SK-N-SH (cell line): Measurements from ENCODE around the gene SH3RF2. TPM values are rescaled to one million over a fixed set of nuclear protein-coding genes. Genes with fewer than 3 reads are reported as not detected.

ENCODE experiments used
- CTCF ChIA-PET: fragments of 300-600, 350-600 bp; formaldehyde crosslinking; extraction: SDS; loops from one replicate; lab custom pipeline; 2021; lab: Yijun Ruan, JAX
- POLR2A ChIA-PET: fragments of 350-600 bp; sonication (Branson Sonifier 250); formaldehyde crosslinking; extraction: SDS; loops from one replicate; lab custom pipeline; 2020; ENCODE audit warnings: antibody characterized with exemption, inconsistent platforms; lab: Yijun Ruan, JAX
- DNase-seq: peaks from one replicate; pipeline ENCODE4 v3.0.0; 2012
- H2AFZ ChIP-seq: fragments of 200-600 bp; sonication (generic); 2 replicates; pipeline ENCODE4 v1.8.1; 2016; ENCODE audit warnings: antibody characterized with exemption, mild to moderate bottlenecking, low read depth
- H3F3A ChIP-seq: fragments of 200-600 bp; sonication (generic); replicated peaks from 2 replicates; pipeline ENCODE3; 2016; ENCODE audit warnings: antibody characterized with exemption, mild to moderate bottlenecking; ENCODE audit not compliant: insufficient read depth
- H3K27ac ChIP-seq, 2 experiments: fragments of 200-500 bp in 1 of 2; fragments of 200-600 bp in 1 of 2; sonication (Bioruptor generic) in 1 of 2; sonication (generic), shearing (Covaris generic) in 1 of 2; 2 replicates each; pipeline versions ENCODE4 v1.5.1 to v1.6.1; 2014 to 2016; ENCODE audit warnings: low read depth in 2 of 2, inconsistent platforms in 1 of 2, low read length in 1 of 2, mild to moderate bottlenecking in 1 of 2, mixed read lengths in 1 of 2
- H3K27me3 ChIP-seq: fragments of 200-600 bp; sonication (generic), shearing (Covaris generic); 2 replicates; pipeline ENCODE4 v1.6.1; 2016; ENCODE audit warnings: mixed run types; ENCODE audit not compliant: insufficient read depth
- H3K36me3 ChIP-seq, 2 experiments: fragments of 200-500 bp in 1 of 2; fragments of 200-600 bp in 1 of 2; sonication (Bioruptor generic) in 1 of 2; sonication (generic) in 1 of 2; replicated peaks in 1 of 2; 2 replicates each; pipeline versions ENCODE3 to v1.5.1; 2014 to 2016; ENCODE audit warnings: low read length in 1 of 2, mild to moderate bottlenecking in 1 of 2; ENCODE audit not compliant: insufficient read depth in 2 of 2, control insufficient read depth in 1 of 2
- H3K4me1 ChIP-seq, 2 experiments: fragments of 200-500 bp in 1 of 2; fragments of 200-600 bp in 1 of 2; sonication (Bioruptor generic) in 1 of 2; sonication (generic), shearing (Covaris generic) in 1 of 2; 2 replicates each; pipeline versions ENCODE4 v1.5.1 to v1.6.1; 2014 to 2016; ENCODE audit warnings: low read depth in 1 of 2, low read length in 1 of 2, mixed run types in 1 of 2; ENCODE audit not compliant: insufficient read depth in 2 of 2, control insufficient read depth in 1 of 2
- H3K4me2 ChIP-seq: fragments of 200-600 bp; sonication (generic), shearing (Covaris generic); 2 replicates; pipeline ENCODE4 v1.6.1; 2017; ENCODE audit warnings: mixed run types
- H3K4me3 ChIP-seq, 2 experiments: fragments of 200-500 bp in 1 of 2; fragments of 200-600 bp in 1 of 2; sonication (Bioruptor generic) in 1 of 2; sonication (generic), shearing (Covaris generic) in 1 of 2; 2 replicates each; pipeline versions ENCODE4 v1.5.1 to v1.8.1; 2014 to 2016; ENCODE audit warnings: low read depth in 2 of 2, inconsistent platforms in 1 of 2, low read length in 1 of 2, mild to moderate bottlenecking in 1 of 2, mixed read lengths in 1 of 2, moderate library complexity in 1 of 2
- H3K79me2 ChIP-seq: fragments of 200-600 bp; sonication (generic); 2 replicates; pipeline ENCODE4 v1.8.1; 2017; ENCODE audit warnings: mild to moderate bottlenecking; ENCODE audit not compliant: insufficient read depth
- H3K9ac ChIP-seq: fragments of 200-600 bp; sonication (generic); 2 replicates; pipeline ENCODE4 v1.6.1; 2017; ENCODE audit warnings: mixed run types
- H3K9me2 ChIP-seq: fragments of 200-600 bp; sonication (generic); 2 replicates; pipeline ENCODE4 v1.6.1; 2017; ENCODE audit warnings: mixed run types
- H3K9me3 ChIP-seq: fragments of 200-600 bp; sonication (generic); 2 replicates; pipeline ENCODE4 v1.6.1; 2017; ENCODE audit warnings: mixed run types, mild to moderate bottlenecking, moderate library complexity
- H4K20me1 ChIP-seq: fragments of 200-600 bp; sonication (generic); 2 replicates; pipeline ENCODE4 v1.6.1; 2017; ENCODE audit warnings: mild to moderate bottlenecking, mixed run types; ENCODE audit not compliant: insufficient read depth
- CHD2 ChIP-seq: fragments of 150-350 bp; IDR thresholded peaks from 2 replicates; pipeline ENCODE4 v1.6.1; 2018; ENCODE audit warnings: low read length; ENCODE audit not compliant: partially characterized antibody
- CTCF ChIP-seq: fragments of 200-600 bp; sonication (generic); IDR thresholded peaks from 2 replicates; pipeline ENCODE4 v1.6.1; 2017; ENCODE audit warnings: antibody characterized with exemption, mild to moderate bottlenecking, moderate library complexity
- FOSL2 ChIP-seq: IDR thresholded peaks from 2 replicates; pipeline ENCODE4 v1.4.0; 2012; ENCODE audit warnings: low read depth, mild to moderate bottlenecking, moderate library complexity, borderline replicate concordance
- FOXJ3 ChIP-seq: sonication (generic); formaldehyde crosslinking; IDR thresholded peaks from 2 replicates; pipeline ENCODE4 v1.5.1; 2020; ENCODE audit warnings: mild to moderate bottlenecking, missing genetic modification reagents
- GATA2 ChIP-seq: sonication (generic); formaldehyde crosslinking; IDR thresholded peaks from 2 replicates; pipeline ENCODE4 v1.5.0; 2020; ENCODE audit warnings: mild to moderate bottlenecking, missing genetic modification reagents
- IRF3 ChIP-seq: fragments of 150-350 bp; IDR thresholded peaks from 2 replicates; pipeline ENCODE4 v1.6.1; 2016; ENCODE audit warnings: mild to moderate bottlenecking, low read depth, low read length
- NRF1 ChIP-seq: IDR thresholded peaks from 2 replicates; pipeline ENCODE4 v1.6.1; 2012; ENCODE audit warnings: low read depth, mild to moderate bottlenecking, low read length
- POLR2AphosphoS5 ChIP-seq: IDR thresholded peaks from 2 replicates; pipeline ENCODE4 v1.6.1; 2012; ENCODE audit warnings: low read depth, low read length
- RCOR1 ChIP-seq: fragments of 150-350 bp; IDR thresholded peaks from 2 replicates; pipeline ENCODE4 v1.6.1; 2017; ENCODE audit warnings: antibody characterized with exemption, low read length
- RFX5 ChIP-seq: IDR thresholded peaks from 2 replicates; pipeline ENCODE4 v1.6.1; 2012; ENCODE audit warnings: mild to moderate bottlenecking, improper control_type of control experiment, low read length
- RXRA ChIP-seq: IDR thresholded peaks from 2 replicates; pipeline ENCODE4 v1.4.0; 2012; ENCODE audit warnings: low read depth, mild to moderate bottlenecking, borderline replicate concordance
- SIN3A ChIP-seq: IDR thresholded peaks from 2 replicates; pipeline ENCODE4 v1.6.1; 2012; ENCODE audit warnings: low read depth, mild to moderate bottlenecking, low read length, moderate library complexity, borderline replicate concordance
- SMC3 ChIP-seq: IDR thresholded peaks from 2 replicates; pipeline ENCODE4 v1.6.1; 2012; ENCODE audit warnings: low read depth, low read length, improper control_type of control experiment
- TEAD4 ChIP-seq: IDR thresholded peaks from 2 replicates; pipeline ENCODE4 v1.4.0; 2012; ENCODE audit warnings: mild to moderate bottlenecking, borderline replicate concordance; ENCODE audit not compliant: insufficient read depth
- USF1 ChIP-seq: IDR thresholded peaks from 2 replicates; pipeline ENCODE4 v1.4.0; 2012; ENCODE audit warnings: low read depth, borderline replicate concordance
- USF2 ChIP-seq: fragments of 150-350 bp; IDR thresholded peaks from 2 replicates; pipeline ENCODE4 v1.6.1; 2017; ENCODE audit warnings: antibody characterized with exemption, low read length, low read depth, borderline replicate concordance
- YY1 ChIP-seq: IDR thresholded peaks from 2 replicates; pipeline ENCODE4 v1.4.0; 2012; ENCODE audit warnings: low read depth, mild to moderate bottlenecking
- WGBS: methylation state at CpG from one replicate; pipeline ENCODE4 v1.1.6; 2017; ENCODE audit warnings: low lambda C conversion rate; 5-methylcytosine and 5-hydroxymethylcytosine counted together
- polyA plus RNA-seq, 3 experiments: library from polyadenylated mRNA; depleted of rRNA; stranded (reverse); fragments of >200 nt; gene quantifications; 2 replicates each; pipeline ENCODE4 v1.2.3, GENCODE V29; 2012
- TF ChIP-seq, protein P1 (sequence below): IDR thresholded peaks from 2 replicates; pipeline ENCODE4; 2012
- TF ChIP-seq, protein P2 (sequence below): IDR thresholded peaks from 2 replicates; pipeline ENCODE4 v1.4.0; 2012; ENCODE audit warnings: low read depth

The SH3RF2 gene
- polyA plus RNA-seq, 1 of the 3 experiments (the other 2 are of a cell fraction): 0.87 TPM

- TF ChIP-seq USF1 (no peak), SMC3 (no peak), POLR2AphosphoS5 (no peak), TEAD4 (no peak), YY1 (no peak), FOXJ3 (CRISPR knock-in tag) (no peak), SIN3A (no peak)
- TF ChIP-seq, all 33 proteins: peak for 0
Measured at GRCh38 chr5:146066968-146067367, 130.6 kb downstream of the SH3RF2 start (continued).

DNA sequence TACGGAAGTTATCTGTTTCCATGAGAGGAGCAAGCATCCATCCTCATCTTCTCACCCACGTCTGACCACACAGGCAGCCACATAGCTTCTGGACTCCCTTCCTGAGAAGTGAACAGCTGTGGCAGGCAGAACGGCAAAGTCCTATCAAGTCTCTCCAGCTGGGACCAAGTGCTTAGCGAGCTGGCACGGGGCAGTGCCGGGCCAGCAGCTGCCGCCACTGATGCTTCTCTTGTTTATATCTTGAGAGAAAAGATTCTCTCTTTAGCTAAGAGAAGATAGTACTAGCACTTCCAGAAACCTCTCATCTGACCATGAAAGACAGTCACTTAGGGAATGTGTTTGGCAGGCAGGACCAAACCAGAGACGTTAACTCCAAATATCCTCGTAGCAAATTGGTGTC is 131.8 kb downstream of the SH3RF2 start:
- no peaks in the 10 kb centered on the region for H3K27me3 ChIP-seq
- POLR2A ChIA-PET: no interaction called here

More for the DNA sequence above, 131.8 kb downstream of the SH3RF2 start:
- 92% methylated on average over 8 of the region's 9 CpGs for WGBS
- Histone ChIP-seq H2AFZ (no peak overlapping the region), H3F3A (no peaks in the 10 kb centered on the region), H3K9me2 (no peaks in the 10 kb centered on the region), H3K9ac (no peak overlapping the region), H3K36me3 (no peaks in the 10 kb centered on the region), H3K79me2 (no peaks in the 10 kb centered on the region), H3K4me3 (no peak overlapping the region), H3K4me1 (peaks cover 0 to 4% of the 10 kb centered on the region in 2 experiments; a peak in 1 of 4 replicates), H4K20me1 (no peaks in the 10 kb centered on the region), H3K9me3 (no peaks in the 10 kb centered on the region), H3K27ac (no peak overlapping the region), H3K4me2 (no peak overlapping the region)
- CTCF ChIA-PET: no interaction called here
- no peak for DNase-seq
- no peak for TF ChIP-seq RFX5
- TF ChIP-seq, protein P1, sequence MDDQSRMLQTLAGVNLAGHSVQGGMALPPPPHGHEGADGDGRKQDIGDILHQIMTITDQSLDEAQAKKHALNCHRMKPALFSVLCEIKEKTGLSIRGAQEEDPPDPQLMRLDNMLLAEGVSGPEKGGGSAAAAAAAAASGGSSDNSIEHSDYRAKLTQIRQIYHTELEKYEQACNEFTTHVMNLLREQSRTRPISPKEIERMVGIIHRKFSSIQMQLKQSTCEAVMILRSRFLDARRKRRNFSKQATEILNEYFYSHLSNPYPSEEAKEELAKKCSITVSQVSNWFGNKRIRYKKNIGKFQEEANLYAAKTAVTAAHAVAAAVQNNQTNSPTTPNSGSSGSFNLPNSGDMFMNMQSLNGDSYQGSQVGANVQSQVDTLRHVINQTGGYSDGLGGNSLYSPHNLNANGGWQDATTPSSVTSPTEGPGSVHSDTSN: no peak
- TF ChIP-seq FOSL2: no peak
- no peak for TF ChIP-seq CTCF
- no peak for TF ChIP-seq GATA2 (CRISPR knock-in tag)
- TF ChIP-seq IRF3: no peak
- TF ChIP-seq, protein P2, sequence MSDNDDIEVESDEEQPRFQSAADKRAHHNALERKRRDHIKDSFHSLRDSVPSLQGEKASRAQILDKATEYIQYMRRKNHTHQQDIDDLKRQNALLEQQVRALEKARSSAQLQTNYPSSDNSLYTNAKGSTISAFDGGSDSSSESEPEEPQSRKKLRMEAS: no peak
- no peak for TF ChIP-seq RXRA
- TF ChIP-seq NRF1: no peak
- no peak for TF ChIP-seq USF2
- no peak for TF ChIP-seq RCOR1
- TF ChIP-seq SMC3: no peak
- TF ChIP-seq CHD2: no peak
- no peak for TF ChIP-seq TEAD4
